ENCODE results near the gene PSMC2.

DNA sequence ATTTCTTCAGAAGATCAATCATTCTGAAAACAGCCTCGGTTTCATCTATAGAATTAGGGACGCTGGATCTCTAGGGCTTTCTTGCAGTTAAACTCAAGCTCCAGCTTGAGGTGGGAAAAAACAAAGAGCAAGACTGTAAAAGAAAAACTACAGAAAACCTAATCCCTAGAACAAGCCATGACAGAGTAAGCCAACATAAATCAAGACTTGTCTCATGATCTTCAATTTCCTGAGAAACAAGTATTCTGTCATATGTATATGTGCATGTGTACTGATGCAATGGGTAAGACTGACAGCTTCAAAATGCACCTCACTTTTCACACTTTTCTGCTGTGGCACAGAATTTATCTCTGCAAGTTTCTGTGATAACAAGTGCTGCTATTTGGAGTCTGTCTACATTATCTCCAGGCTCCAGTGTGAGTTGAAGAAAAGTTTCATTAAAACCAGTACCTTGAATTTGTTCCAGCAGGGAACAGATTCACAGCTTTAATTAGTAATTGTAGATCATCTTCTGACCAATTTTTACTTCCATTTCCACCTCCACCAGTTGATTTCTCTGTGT lies 31.0 kb upstream of the PSMC2 start:
- TF ChIP-seq, protein P1, sequence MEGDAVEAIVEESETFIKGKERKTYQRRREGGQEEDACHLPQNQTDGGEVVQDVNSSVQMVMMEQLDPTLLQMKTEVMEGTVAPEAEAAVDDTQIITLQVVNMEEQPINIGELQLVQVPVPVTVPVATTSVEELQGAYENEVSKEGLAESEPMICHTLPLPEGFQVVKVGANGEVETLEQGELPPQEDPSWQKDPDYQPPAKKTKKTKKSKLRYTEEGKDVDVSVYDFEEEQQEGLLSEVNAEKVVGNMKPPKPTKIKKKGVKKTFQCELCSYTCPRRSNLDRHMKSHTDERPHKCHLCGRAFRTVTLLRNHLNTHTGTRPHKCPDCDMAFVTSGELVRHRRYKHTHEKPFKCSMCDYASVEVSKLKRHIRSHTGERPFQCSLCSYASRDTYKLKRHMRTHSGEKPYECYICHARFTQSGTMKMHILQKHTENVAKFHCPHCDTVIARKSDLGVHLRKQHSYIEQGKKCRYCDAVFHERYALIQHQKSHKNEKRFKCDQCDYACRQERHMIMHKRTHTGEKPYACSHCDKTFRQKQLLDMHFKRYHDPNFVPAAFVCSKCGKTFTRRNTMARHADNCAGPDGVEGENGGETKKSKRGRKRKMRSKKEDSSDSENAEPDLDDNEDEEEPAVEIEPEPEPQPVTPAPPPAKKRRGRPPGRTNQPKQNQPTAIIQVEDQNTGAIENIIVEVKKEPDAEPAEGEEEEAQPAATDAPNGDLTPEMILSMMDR (IDR thresholded peaks at IDR 0.05), result no peak
- TF ChIP-seq POLR2A (IDR thresholded peaks at IDR 0.05), result no peak
